DOHH2 (cell line): Measurements from ENCODE around the gene GNLY.

Experiments used
- H3F3A ChIP-seq: fragments of 200-600 bp; sonication (generic), shearing (Covaris generic); 2 replicates; pipeline ENCODE4 v1.6.0; 2016; ENCODE audit warnings: antibody characterized with exemption, mild to moderate bottlenecking; ENCODE audit not compliant: control insufficient read depth, insufficient read depth
- H3K27ac ChIP-seq: fragments of 200-600 bp; sonication (generic); 2 replicates; pipeline ENCODE4 v1.5.1; 2014; ENCODE audit warnings: low read depth, mild to moderate bottlenecking, low read length, moderate library complexity
- H3K27me3 ChIP-seq: fragments of 200-600 bp; sonication (generic); 2 replicates; pipeline ENCODE4 v1.6.1; 2014; ENCODE audit warnings: mild to moderate bottlenecking, low read length, mixed read lengths; ENCODE audit not compliant: control insufficient read depth
- H3K36me3 ChIP-seq: fragments of 200-600 bp; sonication (generic); 2 replicates; pipeline ENCODE4 v1.6.1; 2014; ENCODE audit warnings: mild to moderate bottlenecking, low read length, moderate library complexity, mixed read lengths; ENCODE audit not compliant: control insufficient read depth
- H3K4me1 ChIP-seq: fragments of 200-600 bp; sonication (generic); 2 replicates; pipeline ENCODE4 v1.6.1; 2014; ENCODE audit warnings: mild to moderate bottlenecking, low read length, mixed read lengths; ENCODE audit not compliant: control insufficient read depth
- H3K4me2 ChIP-seq: fragments of 200-600 bp; sonication (generic); 2 replicates; pipeline ENCODE4 v1.6.0; 2014; ENCODE audit warnings: mild to moderate bottlenecking, low read length, moderate library complexity
- H3K4me3 ChIP-seq: fragments of 200-600 bp; sonication (generic); 2 replicates; pipeline ENCODE4 v1.5.1; 2014; ENCODE audit warnings: mild to moderate bottlenecking, low read length, mixed read lengths
- H3K79me2 ChIP-seq: fragments of 200-600 bp; sonication (generic); 2 replicates; pipeline ENCODE4 v1.6.1; 2014; ENCODE audit warnings: mild to moderate bottlenecking, low read length, mixed read lengths; ENCODE audit not compliant: control insufficient read depth
- H3K9me2 ChIP-seq: fragments of 200-600 bp; sonication (generic); replicated peaks from 2 replicates; pipeline ENCODE4 v1.6.1; 2014; ENCODE audit warnings: mild to moderate bottlenecking, low read length, mixed read lengths; ENCODE audit not compliant: control insufficient read depth
- H3K9me3 ChIP-seq: fragments of 200-600 bp; sonication (generic); 2 replicates; pipeline ENCODE4 v1.6.1; 2014; ENCODE audit warnings: antibody characterized with exemption, low read length, mixed read lengths; ENCODE audit not compliant: control insufficient read depth, insufficient read depth
- H4K20me1 ChIP-seq: fragments of 200-600 bp; sonication (generic); 2 replicates; pipeline ENCODE4 v1.6.0; 2014; ENCODE audit warnings: low read depth, mild to moderate bottlenecking, antibody characterized with exemption, low read length, moderate library complexity; ENCODE audit not compliant: control insufficient read depth, insufficient read depth
- EZH2phosphoT487 ChIP-seq: fragments of 200-600 bp; sonication (generic); IDR thresholded peaks from 2 replicates; pipeline ENCODE4 v1.6.1; 2017; ENCODE audit warnings: borderline replicate concordance, mild to moderate bottlenecking, antibody characterized with exemption, low read length, moderate library complexity, mixed read lengths
- TF ChIP-seq, protein P1 (sequence below): fragments of 200-600 bp; sonication (generic); IDR thresholded peaks from one replicate; pipeline ENCODE4 v1.5.1; 2014; ENCODE audit warnings: antibody characterized with exemption, mild to moderate bottlenecking, low read depth, low read length; ENCODE audit not compliant: poor library complexity, severe bottlenecking

The GNLY gene

GRCh38 chr2:85745619-85746018 is 51.5 kb downstream of the GNLY start:
- TF ChIP-seq EZH2phosphoT487, result no peak
- TF ChIP-seq, protein P1, sequence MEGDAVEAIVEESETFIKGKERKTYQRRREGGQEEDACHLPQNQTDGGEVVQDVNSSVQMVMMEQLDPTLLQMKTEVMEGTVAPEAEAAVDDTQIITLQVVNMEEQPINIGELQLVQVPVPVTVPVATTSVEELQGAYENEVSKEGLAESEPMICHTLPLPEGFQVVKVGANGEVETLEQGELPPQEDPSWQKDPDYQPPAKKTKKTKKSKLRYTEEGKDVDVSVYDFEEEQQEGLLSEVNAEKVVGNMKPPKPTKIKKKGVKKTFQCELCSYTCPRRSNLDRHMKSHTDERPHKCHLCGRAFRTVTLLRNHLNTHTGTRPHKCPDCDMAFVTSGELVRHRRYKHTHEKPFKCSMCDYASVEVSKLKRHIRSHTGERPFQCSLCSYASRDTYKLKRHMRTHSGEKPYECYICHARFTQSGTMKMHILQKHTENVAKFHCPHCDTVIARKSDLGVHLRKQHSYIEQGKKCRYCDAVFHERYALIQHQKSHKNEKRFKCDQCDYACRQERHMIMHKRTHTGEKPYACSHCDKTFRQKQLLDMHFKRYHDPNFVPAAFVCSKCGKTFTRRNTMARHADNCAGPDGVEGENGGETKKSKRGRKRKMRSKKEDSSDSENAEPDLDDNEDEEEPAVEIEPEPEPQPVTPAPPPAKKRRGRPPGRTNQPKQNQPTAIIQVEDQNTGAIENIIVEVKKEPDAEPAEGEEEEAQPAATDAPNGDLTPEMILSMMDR, result no peak
- Histone ChIP-seq H3K4me1 (peaks cover 18% of the 10 kb centered on the region), H3K4me3 (no peak overlapping the region), H3K9me2 (no peaks in the 10 kb centered on the region), H3K79me2 (no peaks in the 10 kb centered on the region), H3K27ac (no peak overlapping the region), H4K20me1 (no peaks in the 10 kb centered on the region), H3F3A (peaks cover 5% of the 10 kb centered on the region), H3K9me3 (no peaks in the 10 kb centered on the region), H3K36me3 (no peaks in the 10 kb centered on the region), H3K4me2 (no peak overlapping the region), H3K27me3 (peaks cover 21% of the 10 kb centered on the region)

- no peaks in the 10 kb centered on the region for H3K36me3 ChIP-seq
- peaks cover 18% of the 10 kb centered on the region for H3K4me1 ChIP-seq
- H3K9me3 ChIP-seq, result no peaks in the 10 kb centered on the region
- H3K9me2 ChIP-seq, result no peaks in the 10 kb centered on the region
- no peaks in the 10 kb centered on the region for H4K20me1 ChIP-seq
- H3K4me3 ChIP-seq, result no peak overlapping the region
- no peaks in the 10 kb centered on the region for H3K79me2 ChIP-seq
- TF ChIP-seq, protein P1, result no peak
- TF ChIP-seq EZH2phosphoT487, result no peak
- H3F3A ChIP-seq, result peaks cover 5% of the 10 kb centered on the region
- H3K4me2 ChIP-seq, result no peak overlapping the region
- H3K27ac ChIP-seq, result no peak overlapping the region
- peaks cover 26% of the 10 kb centered on the region for H3K27me3 ChIP-seq
These were observed 52.3 kb downstream of the GNLY start for GRCh38 chr2:85746321-85747004.

- Histone ChIP-seq H3K4me1 (peaks cover 18% of the 10 kb centered on the region), H3K4me2 (no peak overlapping the region)
- TF ChIP-seq EZH2phosphoT487, result no peak
- TF ChIP-seq, protein P1, result no peak
These were observed 53.3 kb downstream of the GNLY start for GRCh38 chr2:85747441-85747840.

More at GRCh38 chr2:85747441-85747840, 53.3 kb downstream of the GNLY start:
- Histone ChIP-seq H3K27ac (no peak overlapping the region), H3K9me2 (no peaks in the 10 kb centered on the region), H3K27me3 (peaks cover 36% of the 10 kb centered on the region), H4K20me1 (no peaks in the 10 kb centered on the region), H3K9me3 (no peaks in the 10 kb centered on the region), H3K4me3 (no peak overlapping the region), H3F3A (peaks cover 5% of the 10 kb centered on the region), H3K79me2 (no peaks in the 10 kb centered on the region), H3K36me3 (no peaks in the 10 kb centered on the region)
